ENCODE data around the gene GPR137.
A peak's percentile ranks its signal among the peaks of the same experiment; 100 is the strongest.

Gene GPR137

DNA sequence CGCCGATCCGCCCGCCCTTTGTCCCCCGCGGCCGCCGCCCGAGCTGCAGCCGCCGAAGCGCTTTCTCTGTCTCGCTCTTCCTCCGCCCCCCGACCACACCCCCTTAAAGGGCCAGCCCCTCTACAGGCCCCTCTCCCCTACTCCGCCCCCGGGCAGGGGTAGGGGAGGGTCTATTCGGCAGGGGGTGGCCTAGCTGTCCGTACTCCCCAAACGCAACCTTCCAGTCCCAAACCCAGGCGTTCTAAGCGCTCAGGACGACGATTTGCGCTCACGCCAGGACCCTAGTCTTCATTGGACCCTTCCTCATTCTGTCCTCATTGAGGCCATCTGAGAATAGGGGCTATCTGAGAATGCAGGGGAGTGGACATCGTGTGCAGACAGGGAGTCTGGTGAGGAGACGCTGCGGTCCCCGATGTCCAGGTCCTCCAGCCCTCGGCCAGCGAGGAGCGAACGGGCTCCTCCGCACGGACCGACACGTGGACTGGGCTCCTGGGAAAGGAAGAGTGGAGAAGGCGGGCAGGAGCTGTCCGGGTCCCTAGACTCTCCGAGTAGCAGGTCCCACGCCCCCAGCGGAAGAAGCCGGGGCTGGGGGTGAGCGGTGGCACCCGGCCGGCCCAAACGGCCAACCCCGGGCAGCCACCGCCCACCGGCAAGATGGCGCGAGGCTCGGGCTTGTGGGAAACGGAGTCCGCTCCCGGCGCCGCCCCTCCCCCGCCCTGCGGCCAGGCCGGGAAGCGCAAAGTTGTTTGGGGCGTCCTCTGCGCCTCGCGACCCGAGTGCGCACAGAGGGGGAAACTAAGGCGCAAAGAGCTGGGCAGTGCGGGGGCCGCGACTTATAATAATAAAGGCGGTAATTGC, 38.5 kb upstream of the GPR137 start, which contains the start of gene PPP1R14B (continued):
- TF ChIP-seq ZBTB8A (tag by site-specific recombination; IDR thresholded peaks at IDR 0.05), result peak; percentile 77
- TF ChIP-seq GLIS1 (tag by site-specific recombination; IDR thresholded peaks at IDR 0.05), result peak; percentile 47; the same call in 1 of the 2 replicates
- TF ChIP-seq ZBTB20 (tag by site-specific recombination; IDR thresholded peaks at IDR 0.05), result peak; percentile 77
- TF ChIP-seq, protein P1, sequence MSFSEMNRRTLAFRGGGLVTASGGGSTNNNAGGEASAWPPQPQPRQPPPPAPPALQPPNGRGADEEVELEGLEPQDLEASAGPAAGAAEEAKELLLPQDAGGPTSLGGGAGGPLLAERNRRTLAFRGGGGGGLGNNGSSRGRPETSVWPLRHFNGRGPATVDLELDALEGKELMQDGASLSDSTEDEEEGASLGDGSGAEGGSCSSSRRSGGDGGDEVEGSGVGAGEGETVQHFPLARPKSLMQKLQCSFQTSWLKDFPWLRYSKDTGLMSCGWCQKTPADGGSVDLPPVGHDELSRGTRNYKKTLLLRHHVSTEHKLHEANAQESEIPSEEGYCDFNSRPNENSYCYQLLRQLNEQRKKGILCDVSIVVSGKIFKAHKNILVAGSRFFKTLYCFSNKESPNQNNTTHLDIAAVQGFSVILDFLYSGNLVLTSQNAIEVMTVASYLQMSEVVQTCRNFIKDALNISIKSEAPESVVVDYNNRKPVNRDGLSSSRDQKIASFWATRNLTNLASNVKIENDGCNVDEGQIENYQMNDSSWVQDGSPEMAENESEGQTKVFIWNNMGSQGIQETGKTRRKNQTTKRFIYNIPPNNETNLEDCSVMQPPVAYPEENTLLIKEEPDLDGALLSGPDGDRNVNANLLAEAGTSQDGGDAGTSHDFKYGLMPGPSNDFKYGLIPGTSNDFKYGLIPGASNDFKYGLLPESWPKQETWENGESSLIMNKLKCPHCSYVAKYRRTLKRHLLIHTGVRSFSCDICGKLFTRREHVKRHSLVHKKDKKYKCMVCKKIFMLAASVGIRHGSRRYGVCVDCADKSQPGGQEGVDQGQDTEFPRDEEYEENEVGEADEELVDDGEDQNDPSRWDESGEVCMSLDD (tag by site-specific recombination; IDR thresholded peaks at IDR 0.05), result peak; percentile 64
- TF ChIP-seq, protein P2, sequence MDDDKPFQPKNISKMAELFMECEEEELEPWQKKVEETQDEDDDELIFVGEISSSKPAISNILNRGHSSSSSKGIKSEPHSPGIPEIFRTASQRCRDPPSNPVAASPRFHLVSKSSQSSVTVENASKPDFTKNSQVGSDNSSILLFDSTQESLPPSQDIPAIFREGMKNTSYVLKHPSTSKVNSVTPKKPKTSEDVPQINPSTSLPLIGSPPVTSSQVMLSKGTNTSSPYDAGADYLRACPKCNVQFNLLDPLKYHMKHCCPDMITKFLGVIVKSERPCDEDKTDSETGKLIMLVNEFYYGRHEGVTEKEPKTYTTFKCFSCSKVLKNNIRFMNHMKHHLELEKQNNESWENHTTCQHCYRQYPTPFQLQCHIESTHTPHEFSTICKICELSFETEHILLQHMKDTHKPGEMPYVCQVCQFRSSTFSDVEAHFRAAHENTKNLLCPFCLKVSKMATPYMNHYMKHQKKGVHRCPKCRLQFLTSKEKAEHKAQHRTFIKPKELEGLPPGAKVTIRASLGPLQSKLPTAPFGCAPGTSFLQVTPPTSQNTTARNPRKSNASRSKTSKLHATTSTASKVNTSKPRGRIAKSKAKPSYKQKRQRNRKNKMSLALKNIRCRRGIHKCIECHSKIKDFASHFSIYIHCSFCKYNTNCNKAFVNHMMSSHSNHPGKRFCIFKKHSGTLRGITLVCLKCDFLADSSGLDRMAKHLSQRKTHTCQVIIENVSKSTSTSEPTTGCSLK (tag by site-specific recombination; IDR thresholded peaks at IDR 0.05), result no peak
- TF ChIP-seq KLF9 (tag by site-specific recombination; IDR thresholded peaks at IDR 0.05; ENCODE audit: low read depth), result peak; percentile 96
- TF ChIP-seq, protein P3, sequence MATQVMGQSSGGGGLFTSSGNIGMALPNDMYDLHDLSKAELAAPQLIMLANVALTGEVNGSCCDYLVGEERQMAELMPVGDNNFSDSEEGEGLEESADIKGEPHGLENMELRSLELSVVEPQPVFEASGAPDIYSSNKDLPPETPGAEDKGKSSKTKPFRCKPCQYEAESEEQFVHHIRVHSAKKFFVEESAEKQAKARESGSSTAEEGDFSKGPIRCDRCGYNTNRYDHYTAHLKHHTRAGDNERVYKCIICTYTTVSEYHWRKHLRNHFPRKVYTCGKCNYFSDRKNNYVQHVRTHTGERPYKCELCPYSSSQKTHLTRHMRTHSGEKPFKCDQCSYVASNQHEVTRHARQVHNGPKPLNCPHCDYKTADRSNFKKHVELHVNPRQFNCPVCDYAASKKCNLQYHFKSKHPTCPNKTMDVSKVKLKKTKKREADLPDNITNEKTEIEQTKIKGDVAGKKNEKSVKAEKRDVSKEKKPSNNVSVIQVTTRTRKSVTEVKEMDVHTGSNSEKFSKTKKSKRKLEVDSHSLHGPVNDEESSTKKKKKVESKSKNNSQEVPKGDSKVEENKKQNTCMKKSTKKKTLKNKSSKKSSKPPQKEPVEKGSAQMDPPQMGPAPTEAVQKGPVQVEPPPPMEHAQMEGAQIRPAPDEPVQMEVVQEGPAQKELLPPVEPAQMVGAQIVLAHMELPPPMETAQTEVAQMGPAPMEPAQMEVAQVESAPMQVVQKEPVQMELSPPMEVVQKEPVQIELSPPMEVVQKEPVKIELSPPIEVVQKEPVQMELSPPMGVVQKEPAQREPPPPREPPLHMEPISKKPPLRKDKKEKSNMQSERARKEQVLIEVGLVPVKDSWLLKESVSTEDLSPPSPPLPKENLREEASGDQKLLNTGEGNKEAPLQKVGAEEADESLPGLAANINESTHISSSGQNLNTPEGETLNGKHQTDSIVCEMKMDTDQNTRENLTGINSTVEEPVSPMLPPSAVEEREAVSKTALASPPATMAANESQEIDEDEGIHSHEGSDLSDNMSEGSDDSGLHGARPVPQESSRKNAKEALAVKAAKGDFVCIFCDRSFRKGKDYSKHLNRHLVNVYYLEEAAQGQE (tag by site-specific recombination; IDR thresholded peaks at IDR 0.05), result peak; percentile 51; the same call in 1 of the 2 replicates
- peak; percentile 44; the same call in 1 of the 2 replicates for TF ChIP-seq EGR2 (tag by site-specific recombination; IDR thresholded peaks at IDR 0.05; ENCODE audit: low read depth)
- TF ChIP-seq, protein P4, sequence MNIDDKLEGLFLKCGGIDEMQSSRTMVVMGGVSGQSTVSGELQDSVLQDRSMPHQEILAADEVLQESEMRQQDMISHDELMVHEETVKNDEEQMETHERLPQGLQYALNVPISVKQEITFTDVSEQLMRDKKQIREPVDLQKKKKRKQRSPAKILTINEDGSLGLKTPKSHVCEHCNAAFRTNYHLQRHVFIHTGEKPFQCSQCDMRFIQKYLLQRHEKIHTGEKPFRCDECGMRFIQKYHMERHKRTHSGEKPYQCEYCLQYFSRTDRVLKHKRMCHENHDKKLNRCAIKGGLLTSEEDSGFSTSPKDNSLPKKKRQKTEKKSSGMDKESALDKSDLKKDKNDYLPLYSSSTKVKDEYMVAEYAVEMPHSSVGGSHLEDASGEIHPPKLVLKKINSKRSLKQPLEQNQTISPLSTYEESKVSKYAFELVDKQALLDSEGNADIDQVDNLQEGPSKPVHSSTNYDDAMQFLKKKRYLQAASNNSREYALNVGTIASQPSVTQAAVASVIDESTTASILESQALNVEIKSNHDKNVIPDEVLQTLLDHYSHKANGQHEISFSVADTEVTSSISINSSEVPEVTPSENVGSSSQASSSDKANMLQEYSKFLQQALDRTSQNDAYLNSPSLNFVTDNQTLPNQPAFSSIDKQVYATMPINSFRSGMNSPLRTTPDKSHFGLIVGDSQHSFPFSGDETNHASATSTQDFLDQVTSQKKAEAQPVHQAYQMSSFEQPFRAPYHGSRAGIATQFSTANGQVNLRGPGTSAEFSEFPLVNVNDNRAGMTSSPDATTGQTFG (tag by site-specific recombination; IDR thresholded peaks at IDR 0.05; ENCODE audit: borderline replicate concordance), result no peak
- TF ChIP-seq ZNF521 (tag by site-specific recombination; IDR thresholded peaks at IDR 0.05), result no peak
- TF ChIP-seq, protein P5, sequence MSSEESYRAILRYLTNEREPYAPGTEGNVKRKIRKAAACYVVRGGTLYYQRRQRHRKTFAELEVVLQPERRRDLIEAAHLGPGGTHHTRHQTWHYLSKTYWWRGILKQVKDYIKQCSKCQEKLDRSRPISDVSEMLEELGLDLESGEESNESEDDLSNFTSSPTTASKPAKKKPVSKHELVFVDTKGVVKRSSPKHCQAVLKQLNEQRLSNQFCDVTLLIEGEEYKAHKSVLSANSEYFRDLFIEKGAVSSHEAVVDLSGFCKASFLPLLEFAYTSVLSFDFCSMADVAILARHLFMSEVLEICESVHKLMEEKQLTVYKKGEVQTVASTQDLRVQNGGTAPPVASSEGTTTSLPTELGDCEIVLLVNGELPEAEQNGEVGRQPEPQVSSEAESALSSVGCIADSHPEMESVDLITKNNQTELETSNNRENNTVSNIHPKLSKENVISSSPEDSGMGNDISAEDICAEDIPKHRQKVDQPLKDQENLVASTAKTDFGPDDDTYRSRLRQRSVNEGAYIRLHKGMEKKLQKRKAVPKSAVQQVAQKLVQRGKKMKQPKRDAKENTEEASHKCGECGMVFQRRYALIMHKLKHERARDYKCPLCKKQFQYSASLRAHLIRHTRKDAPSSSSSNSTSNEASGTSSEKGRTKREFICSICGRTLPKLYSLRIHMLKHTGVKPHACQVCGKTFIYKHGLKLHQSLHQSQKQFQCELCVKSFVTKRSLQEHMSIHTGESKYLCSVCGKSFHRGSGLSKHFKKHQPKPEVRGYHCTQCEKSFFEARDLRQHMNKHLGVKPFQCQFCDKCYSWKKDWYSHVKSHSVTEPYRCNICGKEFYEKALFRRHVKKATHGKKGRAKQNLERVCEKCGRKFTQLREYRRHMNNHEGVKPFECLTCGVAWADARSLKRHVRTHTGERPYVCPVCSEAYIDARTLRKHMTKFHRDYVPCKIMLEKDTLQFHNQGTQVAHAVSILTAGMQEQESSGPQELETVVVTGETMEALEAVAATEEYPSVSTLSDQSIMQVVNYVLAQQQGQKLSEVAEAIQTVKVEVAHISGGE (tag by site-specific recombination; conservative IDR thresholded peaks at IDR 0.05; ENCODE audit: low read depth), result peak; percentile 91
- no peak for TF ChIP-seq ZNF211 (tag by site-specific recombination; IDR thresholded peaks at IDR 0.05; ENCODE audit: low read depth)
- 0 out of 2 replicates have a peak, but pooled peaks have one; percentile 55 for TF ChIP-seq ZNF561 (tag by site-specific recombination; IDR thresholded peaks at IDR 0.05; ENCODE audit: borderline replicate concordance)
- peak; percentile 81 for TF ChIP-seq KLF8 (tag by site-specific recombination; IDR thresholded peaks at IDR 0.05)
- TF ChIP-seq, protein P6, sequence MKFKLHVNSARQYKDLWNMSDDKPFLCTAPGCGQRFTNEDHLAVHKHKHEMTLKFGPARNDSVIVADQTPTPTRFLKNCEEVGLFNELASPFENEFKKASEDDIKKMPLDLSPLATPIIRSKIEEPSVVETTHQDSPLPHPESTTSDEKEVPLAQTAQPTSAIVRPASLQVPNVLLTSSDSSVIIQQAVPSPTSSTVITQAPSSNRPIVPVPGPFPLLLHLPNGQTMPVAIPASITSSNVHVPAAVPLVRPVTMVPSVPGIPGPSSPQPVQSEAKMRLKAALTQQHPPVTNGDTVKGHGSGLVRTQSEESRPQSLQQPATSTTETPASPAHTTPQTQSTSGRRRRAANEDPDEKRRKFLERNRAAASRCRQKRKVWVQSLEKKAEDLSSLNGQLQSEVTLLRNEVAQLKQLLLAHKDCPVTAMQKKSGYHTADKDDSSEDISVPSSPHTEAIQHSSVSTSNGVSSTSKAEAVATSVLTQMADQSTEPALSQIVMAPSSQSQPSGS (tag by site-specific recombination; IDR thresholded peaks at IDR 0.05; ENCODE audit: low read depth), result no peak
- TF ChIP-seq HOXC10 (CRISPR knock-in tag; IDR thresholded peaks at IDR 0.05), result no peak
- TF ChIP-seq, protein P7, sequence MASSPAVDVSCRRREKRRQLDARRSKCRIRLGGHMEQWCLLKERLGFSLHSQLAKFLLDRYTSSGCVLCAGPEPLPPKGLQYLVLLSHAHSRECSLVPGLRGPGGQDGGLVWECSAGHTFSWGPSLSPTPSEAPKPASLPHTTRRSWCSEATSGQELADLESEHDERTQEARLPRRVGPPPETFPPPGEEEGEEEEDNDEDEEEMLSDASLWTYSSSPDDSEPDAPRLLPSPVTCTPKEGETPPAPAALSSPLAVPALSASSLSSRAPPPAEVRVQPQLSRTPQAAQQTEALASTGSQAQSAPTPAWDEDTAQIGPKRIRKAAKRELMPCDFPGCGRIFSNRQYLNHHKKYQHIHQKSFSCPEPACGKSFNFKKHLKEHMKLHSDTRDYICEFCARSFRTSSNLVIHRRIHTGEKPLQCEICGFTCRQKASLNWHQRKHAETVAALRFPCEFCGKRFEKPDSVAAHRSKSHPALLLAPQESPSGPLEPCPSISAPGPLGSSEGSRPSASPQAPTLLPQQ (tag by site-specific recombination; IDR thresholded peaks at IDR 0.05), result peak; percentile 33
- no peak for TF ChIP-seq ZBTB1 (tag by site-specific recombination; IDR thresholded peaks at IDR 0.05)
- TF ChIP-seq ZNF175 (tag by site-specific recombination; IDR thresholded peaks at IDR 0.05), result no peak
- no peak for TF ChIP-seq ZNF416 (tag by site-specific recombination; IDR thresholded peaks at IDR 0.05)
